K562 (cell line): ENCODE data around the gene KMO. TPM values are rescaled to one million over a fixed set of nuclear protein-coding genes. Genes with fewer than 3 reads are reported as not detected.

Experiments used
- BRF2 ChIP-seq: IDR thresholded peaks from 3 replicates; pipeline ENCODE4 v1.6.1; 2011; ENCODE audit warnings: borderline replicate concordance, mild to moderate bottlenecking; ENCODE audit not compliant: insufficient read length, insufficient read depth
- ELF1 ChIP-seq: fragments of 200-800 bp; sonication (Bioruptor generic); IDR thresholded peaks from 2 replicates; pipeline ENCODE4 v1.6.1; 2016; ENCODE audit warnings: missing genetic modification characterization, missing compliant biosample characterization
- ESRRB ChIP-seq: fragments of 250-450 bp; sonication (Bioruptor Pico); IDR thresholded peaks from 2 replicates; pipeline ENCODE4 v1.5.0; 2020; ENCODE audit warnings: mild to moderate bottlenecking, moderate library complexity, borderline replicate concordance
- ILF3 ChIP-seq: fragments of 450-650 bp; IDR thresholded peaks from 2 replicates; pipeline ENCODE4 v1.6.1; 2018; ENCODE audit warnings: antibody characterized with exemption, mild to moderate bottlenecking, moderate library complexity, borderline replicate concordance
- IRF9 ChIP-seq: fragments of 450-650 bp; IDR thresholded peaks from 2 replicates; pipeline ENCODE4 v1.6.1; 2016; ENCODE audit warnings: missing biosample characterization, missing genetic modification characterization
- KLF1 ChIP-seq: fragments of 450-650 bp; IDR thresholded peaks from 2 replicates; pipeline ENCODE4 v1.6.1; 2016; ENCODE audit warnings: missing genetic modification characterization, missing compliant biosample characterization
- POLR2AphosphoS5 ChIP-seq: IDR thresholded peaks from 2 replicates; pipeline ENCODE4 v1.6.1; 2011; ENCODE audit warnings: mild to moderate bottlenecking, low read depth, low read length, moderate library complexity; ENCODE audit not compliant: control insufficient read depth, insufficient read depth
- RHOXF2B ChIP-seq: fragments of 250-450 bp; sonication (Bioruptor Pico); conservative IDR thresholded peaks from 2 replicates; pipeline ENCODE4 v1.5.1; 2021
- TEAD1 ChIP-seq, 2 experiments: fragments of 450-650 bp in 1 of 2; sonication (generic) in 1 of 2; formaldehyde crosslinking; IDR thresholded peaks; 2 replicates each; pipeline versions ENCODE4 v1.4.0 to v1.8.0; 2020 to 2022; ENCODE audit warnings: mild to moderate bottlenecking in 2 of 2, missing genetic modification reagents in 1 of 2
- ZNF436 ChIP-seq: fragments of 250-450, 450-650 bp; sonication (Bioruptor Pico); formaldehyde crosslinking; IDR thresholded peaks from 2 replicates; pipeline ENCODE4 v1.7.0; 2020; ENCODE audit warnings: mild to moderate bottlenecking
- ZNF586 ChIP-seq: fragments of 450-650 bp; formaldehyde crosslinking; conservative IDR thresholded peaks from 2 replicates; pipeline ENCODE4 v1.4.0; 2020; ENCODE audit warnings: mild to moderate bottlenecking, moderate library complexity
- ZNF639 ChIP-seq, 2 experiments: fragments of 200-800 bp in 1 of 2; sonication (Bioruptor generic) in 1 of 2; sonication (generic) in 1 of 2; formaldehyde crosslinking in 1 of 2; IDR thresholded peaks in 1 of 2; conservative IDR thresholded peaks in 1 of 2; 2 replicates each; pipeline versions ENCODE4 v1.5.0 to v1.6.1; 2016 to 2020; ENCODE audit warnings: missing compliant biosample characterization in 1 of 2, missing genetic modification characterization in 1 of 2, missing genetic modification reagents in 1 of 2
- ZNF644 ChIP-seq: fragments of 200-800 bp; sonication (Bioruptor generic); IDR thresholded peaks from 2 replicates; pipeline ENCODE4 v1.6.1; 2016; ENCODE audit warnings: low read depth, missing genetic modification characterization, missing compliant biosample characterization
- polyA plus RNA-seq, 8 experiments: library from polyadenylated mRNA; depleted of rRNA in 4 of 8; stranded (reverse) in 5 of 8; unstranded in 3 of 8; fragments of >200 nt; fragmentation: Nextera tagmentation in 2 of 8; fragmentation: Illumina TruSeq in 1 of 8; extraction: Ambion mirVana in 2 of 8; extraction: Trizol in 1 of 8; gene quantifications; 2 replicates each; pipeline versions ENCODE4 v1.2.1 to v1.2.3, GENCODE V29; 2011 to 2014; ENCODE audit warnings: inconsistent platforms in 1 of 8, missing spikeins in 1 of 8
- total RNA-seq, 7 experiments: library from RNA; depleted of rRNA in 6 of 7; stranded (reverse); fragments of >200 nt in 6 of 7; fragmentation: Illumina TruSeq in 2 of 7; extraction: Trizol in 2 of 7; gene quantifications; 2 replicates each; pipeline versions ENCODE4 v1.2.1 to v1.2.3, GENCODE V29; 2011 to 2021; ENCODE audit warnings: low replicate concordance in 1 of 7
- TF ChIP-seq, protein P1 (sequence below): fragments of 250-450 bp; sonication (Bioruptor Pico); IDR thresholded peaks from 2 replicates; pipeline ENCODE4 v1.5.0; 2021

KMO gene
- total and polyA plus RNA-seq, 9 of the 15 experiments (the other 6 are each of a cell fraction or from before 2014, with no cell fraction given) = 0.01 to 0.11 (median 0.01) TPM; not detected in 6

DNA sequence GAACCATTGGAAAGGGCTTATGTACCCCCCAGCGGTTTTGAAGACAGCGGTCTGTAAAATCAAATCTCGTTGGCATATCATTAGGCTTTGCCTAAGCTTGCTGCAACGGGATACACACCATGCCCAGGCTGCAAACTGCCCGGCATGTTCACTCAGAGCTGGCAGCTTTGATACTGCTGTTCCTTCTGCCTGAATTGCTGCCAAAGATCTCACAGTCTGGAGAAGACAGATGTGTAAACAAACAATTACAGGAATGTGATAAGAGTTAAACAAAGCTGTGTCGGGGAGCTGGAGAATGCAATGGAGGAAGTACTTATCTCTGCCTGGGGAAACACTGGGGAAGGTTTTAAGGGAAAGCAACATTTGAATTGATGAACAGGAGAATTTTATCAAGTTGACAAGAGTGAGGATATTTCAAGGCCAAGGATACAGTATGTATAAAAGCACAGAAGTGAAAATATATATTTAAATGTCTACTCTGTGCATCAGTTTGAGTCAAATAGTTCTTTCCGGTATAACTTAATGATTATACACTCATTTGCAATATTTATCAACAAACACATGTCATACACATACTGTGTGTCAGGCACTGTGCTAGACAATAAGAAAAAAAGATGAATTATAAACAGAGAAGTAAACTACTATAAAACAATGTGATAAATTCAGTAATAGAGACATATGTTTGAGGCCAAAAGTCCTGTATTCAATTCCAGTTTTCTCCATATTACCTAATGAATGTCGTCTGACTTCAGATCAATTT is 78.1 kb downstream of the KMO start (continued):
- TF ChIP-seq IRF9 (tag) = no peak
- TF ChIP-seq ZNF586 (CRISPR knock-in tag) = no peak
- TF ChIP-seq, protein P1, sequence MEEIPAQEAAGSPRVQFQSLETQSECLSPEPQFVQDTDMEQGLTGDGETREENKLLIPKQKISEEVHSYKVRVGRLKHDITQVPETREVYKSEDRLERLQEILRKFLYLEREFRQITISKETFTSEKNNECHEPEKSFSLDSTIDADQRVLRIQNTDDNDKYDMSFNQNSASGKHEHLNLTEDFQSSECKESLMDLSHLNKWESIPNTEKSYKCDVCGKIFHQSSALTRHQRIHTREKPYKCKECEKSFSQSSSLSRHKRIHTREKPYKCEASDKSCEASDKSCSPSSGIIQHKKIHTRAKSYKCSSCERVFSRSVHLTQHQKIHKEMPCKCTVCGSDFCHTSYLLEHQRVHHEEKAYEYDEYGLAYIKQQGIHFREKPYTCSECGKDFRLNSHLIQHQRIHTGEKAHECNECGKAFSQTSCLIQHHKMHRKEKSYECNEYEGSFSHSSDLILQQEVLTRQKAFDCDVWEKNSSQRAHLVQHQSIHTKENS = no peak
- no peak for TF ChIP-seq POLR2AphosphoS5
- TF ChIP-seq ZNF644 (tag) = no peak
- no peak for TF ChIP-seq RHOXF2B (CRISPR knock-in tag)
- no peak for TF ChIP-seq KLF1 (tag)
- TF ChIP-seq ZNF639 (CRISPR knock-in tag; conservative IDR thresholded peaks at IDR 0.05 in 1 of 2, IDR thresholded peaks at IDR 0.05 in 1 of 2) = 0 out of 4 replicates have a peak, but pooled peaks of 1 of the 2 experiments have one; percentile 21
- no peak for TF ChIP-seq BRF2
- no peak for TF ChIP-seq ELF1 (tag)
- TF ChIP-seq ILF3 = no peak
- peak in 1 of 2 experiments; percentile 65; a peak in 1 of 4 replicates for TF ChIP-seq TEAD1 (CRISPR knock-in tag; IDR thresholded peaks at IDR 0.05)
- no peak for TF ChIP-seq ESRRB (CRISPR knock-in tag)
- TF ChIP-seq ZNF436 (CRISPR knock-in tag) = no peak
